HG02642 (cell line): ENCODE results near the gene FAM169A.
A peak's percentile ranks its signal among the peaks of the same experiment; 100 is the strongest.
"Not testable (repeated sequence)": the region's sequence is repeated elsewhere in the genome, so short reads cannot be mapped to it uniquely, and the experiment has no call there.

Experiments used
- ATAC-seq: cut with Tn5 transposase; IDR thresholded peaks from one replicate; pipeline ENCODE4 v1.9.1; 2021; ENCODE audit warnings: mild to moderate bottlenecking; ENCODE audit not compliant: unreplicated experiment, poor library complexity

FAM169A gene

DNA sequence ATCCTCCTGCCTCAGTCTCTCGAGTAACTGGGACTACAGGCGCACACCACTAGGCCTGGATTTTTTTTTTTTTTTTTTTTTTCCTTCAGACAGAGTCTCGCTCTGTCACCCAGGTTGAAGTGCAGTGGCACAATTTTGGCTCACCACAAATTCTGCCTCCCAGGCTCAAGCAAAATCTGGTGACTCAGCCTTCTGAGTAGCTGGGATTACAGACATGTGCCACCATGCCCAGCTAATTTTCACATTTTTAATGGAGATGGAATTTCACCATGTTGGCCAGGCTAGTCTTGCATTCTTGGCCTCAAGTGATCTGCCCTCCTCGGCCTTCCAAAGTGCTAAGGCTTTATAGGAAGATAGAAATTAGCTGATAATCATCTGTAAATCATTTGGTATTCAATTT is 55.3 kb downstream of the FAM169A start:
- ATAC-seq: no peak

GRCh38 chr5:74801941-74802340 is 64.2 kb downstream of the FAM169A start:
- ATAC-seq: no peak

DNA sequence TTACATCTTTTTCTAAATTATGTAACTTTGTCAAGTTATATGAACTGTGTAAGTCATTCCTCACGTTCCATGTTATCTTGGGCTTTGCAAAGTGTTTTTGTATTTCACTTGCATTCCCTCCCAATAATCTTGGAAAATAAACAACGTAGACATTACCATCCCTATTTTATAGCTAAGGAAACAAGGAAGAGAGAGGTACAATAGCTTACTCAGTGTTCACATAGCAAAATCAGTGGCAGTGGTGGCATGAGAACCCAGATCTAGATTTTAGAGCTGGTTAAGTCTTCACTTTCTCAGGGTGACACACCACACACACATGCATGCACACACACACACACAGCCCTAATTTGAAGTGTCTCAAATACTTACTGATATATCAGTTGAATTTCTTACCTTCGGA is 65.0 kb downstream of the FAM169A start:
- no peak for ATAC-seq

GRCh38 chr5:74798977-74799911 is 66.9 kb downstream of the FAM169A start:
- no peak for ATAC-seq

- not testable (repeated sequence) for ATAC-seq
Measured at GRCh38 chr5:74791669-74792068, 74.5 kb downstream of the FAM169A start.

GRCh38 chr5:74787424-74787823 is 78.8 kb downstream of the FAM169A start:
- ATAC-seq: no peak

GRCh38 chr5:74786851-74787250 is 79.3 kb downstream of the FAM169A start:
- ATAC-seq: no peak

DNA sequence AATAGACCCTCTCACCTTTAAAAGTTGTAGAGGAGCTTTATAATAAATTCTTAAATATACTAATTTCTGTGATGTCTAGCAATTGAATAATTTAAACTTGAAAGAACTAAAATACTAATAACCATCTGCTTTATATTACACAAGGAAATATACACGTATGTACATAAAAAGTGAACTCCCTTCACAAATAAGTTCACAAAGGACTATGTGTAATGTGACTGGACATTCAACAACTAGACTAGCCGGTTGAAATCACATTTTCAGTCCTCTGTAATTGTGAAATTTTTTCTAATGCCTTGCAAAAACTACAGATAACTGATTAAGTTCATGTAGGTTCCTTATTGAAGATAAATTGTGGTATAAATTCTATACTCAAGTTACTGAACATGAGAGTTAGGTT is 87.6 kb downstream of the FAM169A start:
- ATAC-seq: no peak

- ATAC-seq: no peak
Measured at GRCh38 chr5:74772359-74772758, 93.8 kb downstream of the FAM169A start.

DNA sequence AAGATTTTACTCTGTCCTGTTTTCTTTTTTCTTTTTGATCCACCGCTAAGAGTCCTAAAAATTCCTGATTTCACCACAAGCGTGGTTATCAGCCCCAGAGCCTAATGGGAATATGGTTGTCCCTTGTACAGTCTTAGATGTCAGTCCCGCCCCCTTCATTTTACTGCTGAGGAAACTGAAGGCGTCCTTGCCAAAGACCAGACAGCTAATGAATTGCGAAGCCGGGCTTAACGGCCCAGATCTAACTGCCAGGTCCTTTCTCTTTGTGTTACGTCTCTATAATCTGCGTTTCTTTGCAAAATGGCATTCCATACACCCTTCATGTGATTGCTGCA is 98.6 kb downstream of the FAM169A start:
- ATAC-seq: peak; percentile 29

GRCh38 chr5:74766849-74767578 is 99.2 kb downstream of the FAM169A start, which contains the start of the genes GFM2 and NSA2:
Gene GFM2 (minus strand): TSS chr5:74767117. CDS start chr5:74763742, 3,375 bp downstream.
Gene NSA2 (plus strand): TSS chr5:74767249. CDS start chr5:74767361, 112 bp downstream.
- peak; percentile 96 for ATAC-seq

DNA sequence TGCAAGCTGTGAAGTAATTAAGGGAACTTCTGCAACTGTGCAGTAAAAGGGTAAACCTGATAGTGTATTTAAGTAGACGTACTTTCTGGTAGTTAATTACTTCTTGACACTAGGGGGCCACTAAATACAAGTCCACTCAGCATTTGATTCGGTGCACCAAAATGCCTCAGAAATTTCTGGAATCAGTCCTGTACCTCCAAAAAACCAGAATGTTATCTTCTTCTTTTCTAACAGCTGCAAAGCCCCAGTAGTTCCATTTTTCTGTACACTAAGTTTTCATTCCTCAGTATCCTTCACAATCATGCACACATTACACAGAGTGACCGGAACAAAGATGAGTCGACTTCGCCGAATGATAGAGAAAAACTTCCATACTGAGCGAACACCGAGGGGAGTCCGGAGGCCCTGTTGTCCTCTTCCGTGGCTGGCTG is 99.8 kb downstream of the FAM169A start:
- ATAC-seq: no peak

- no peak for ATAC-seq
Measured at GRCh38 chr5:74765929-74766328, 100.3 kb downstream of the FAM169A start.

GRCh38 chr5:74765201-74765600 is 101.0 kb downstream of the FAM169A start:
- no peak for ATAC-seq

GRCh38 chr5:74763504-74763903 is 102.7 kb downstream of the FAM169A start:
- ATAC-seq: no peak

- no peak for ATAC-seq
Measured at GRCh38 chr5:74762599-74762998, 103.6 kb downstream of the FAM169A start.

DNA sequence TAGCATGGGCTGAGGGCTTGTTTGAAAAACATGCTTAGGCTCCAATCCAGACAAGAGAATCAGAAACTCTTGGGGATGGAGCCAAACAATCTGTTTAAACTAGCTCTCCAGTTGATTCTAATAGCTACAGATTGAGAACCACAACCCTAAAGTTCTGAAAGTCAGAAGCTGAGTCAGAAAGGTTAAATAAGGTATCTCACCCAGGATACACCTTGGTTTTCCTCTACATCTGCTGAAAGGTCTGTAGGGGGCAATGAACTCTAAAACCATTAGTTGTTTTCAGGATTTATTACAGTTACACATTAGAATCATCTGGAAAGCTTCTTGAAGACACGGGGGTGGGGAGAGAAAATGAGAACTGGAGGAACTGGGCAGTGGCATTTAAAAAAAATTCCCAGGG is 104.9 kb downstream of the FAM169A start:
- no peak for ATAC-seq

GRCh38 chr5:74748742-74749141 is 117.4 kb downstream of the FAM169A start:
- ATAC-seq: not testable (repeated sequence)

DNA sequence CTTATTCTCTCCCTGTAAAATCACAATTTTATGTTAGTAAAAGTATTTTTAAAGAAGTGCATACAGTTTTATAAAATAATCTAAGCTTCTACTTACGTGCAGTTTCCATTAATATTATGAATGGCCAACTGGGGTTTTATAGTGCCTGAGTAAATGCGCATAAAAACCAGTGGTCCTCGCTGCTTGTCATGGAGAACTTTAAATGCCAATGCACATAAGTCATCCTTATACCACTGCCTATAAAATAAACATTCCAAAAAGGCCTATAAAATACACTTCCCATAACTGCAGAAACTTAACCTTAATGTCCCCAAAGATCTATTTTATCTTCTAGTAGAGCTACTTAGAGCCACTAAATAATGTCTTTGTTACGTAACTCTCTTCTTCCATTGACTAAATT is 127.8 kb downstream of the FAM169A start:
- no peak for ATAC-seq

DNA sequence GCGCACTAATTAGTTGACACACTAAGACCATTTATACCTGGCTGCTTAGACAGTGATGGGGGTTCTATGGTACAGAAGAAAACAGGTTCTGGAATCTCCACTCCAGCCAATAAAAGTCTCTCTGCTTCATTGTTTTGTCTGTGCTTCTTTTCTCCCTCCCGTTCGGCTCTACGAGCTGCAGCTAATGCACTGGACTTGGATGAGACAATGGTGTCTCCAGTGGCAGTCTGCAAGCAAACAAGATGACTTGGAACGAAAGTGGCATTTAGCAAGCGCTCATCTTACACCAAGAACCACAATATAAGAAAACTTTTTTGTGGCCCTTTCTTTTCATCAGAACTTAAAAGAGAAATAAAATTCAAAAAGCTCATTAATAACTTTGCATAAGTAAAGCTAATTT is 129.4 kb downstream of the FAM169A start:
- no peak for ATAC-seq
